GM10847 (cell line): ENCODE data around the gene RNU5B-1.

Experiments used
- POLR2A ChIP-seq: IDR thresholded peaks from 2 replicates; pipeline ENCODE4 v1.6.1; 2011; ENCODE audit not compliant: insufficient read length; ENCODE audit errors: extremely low read depth

Gene RNU5B-1

DNA sequence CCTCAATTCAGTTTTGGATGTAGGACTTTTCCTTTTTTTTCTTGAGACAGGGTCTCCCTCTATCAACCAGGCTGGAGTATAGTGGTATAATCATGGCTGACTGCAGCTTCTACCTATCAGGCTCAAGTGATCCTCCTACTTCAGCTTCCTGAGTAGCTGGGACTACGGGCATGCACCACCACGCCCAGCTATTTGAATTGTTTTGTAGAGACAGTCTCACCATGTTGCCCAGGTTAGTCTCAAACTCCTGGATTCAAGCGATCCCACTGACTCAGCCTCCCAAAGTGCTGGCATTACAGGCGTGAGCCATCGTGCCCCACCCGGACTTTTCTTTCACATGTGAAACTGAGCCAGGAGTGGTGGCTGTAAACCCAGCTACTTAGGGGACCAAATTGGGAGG lies 3.5 kb downstream of the RNU5B-1 start:
- no peak for TF ChIP-seq POLR2A

DNA sequence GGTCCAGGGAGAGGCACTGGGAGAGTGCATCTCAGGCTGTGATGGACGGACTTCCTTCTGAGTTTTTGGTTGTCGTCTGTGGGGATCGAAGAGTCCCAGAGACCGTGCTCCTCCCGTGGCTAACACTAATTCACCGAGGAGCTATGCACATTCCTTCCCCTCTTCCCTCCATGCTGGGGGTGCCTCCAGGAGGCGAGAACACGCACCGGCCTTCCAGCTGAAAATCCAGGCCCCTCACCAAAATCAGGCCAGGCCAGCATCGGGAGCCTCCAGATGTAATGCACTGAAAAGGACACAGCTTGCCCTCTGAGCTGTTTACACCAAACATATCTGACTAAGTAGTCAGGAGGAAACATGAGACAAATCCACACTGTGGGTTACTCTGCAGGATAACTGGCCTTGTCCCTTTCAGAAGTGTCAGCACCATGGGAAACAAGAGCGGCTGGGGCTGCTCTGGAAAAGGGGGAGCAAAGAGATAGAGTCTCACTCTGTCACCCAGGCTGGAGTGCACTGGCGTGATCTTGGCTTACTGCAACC lies 5.5 kb downstream of the RNU5B-1 start:
- no peak for TF ChIP-seq POLR2A

DNA sequence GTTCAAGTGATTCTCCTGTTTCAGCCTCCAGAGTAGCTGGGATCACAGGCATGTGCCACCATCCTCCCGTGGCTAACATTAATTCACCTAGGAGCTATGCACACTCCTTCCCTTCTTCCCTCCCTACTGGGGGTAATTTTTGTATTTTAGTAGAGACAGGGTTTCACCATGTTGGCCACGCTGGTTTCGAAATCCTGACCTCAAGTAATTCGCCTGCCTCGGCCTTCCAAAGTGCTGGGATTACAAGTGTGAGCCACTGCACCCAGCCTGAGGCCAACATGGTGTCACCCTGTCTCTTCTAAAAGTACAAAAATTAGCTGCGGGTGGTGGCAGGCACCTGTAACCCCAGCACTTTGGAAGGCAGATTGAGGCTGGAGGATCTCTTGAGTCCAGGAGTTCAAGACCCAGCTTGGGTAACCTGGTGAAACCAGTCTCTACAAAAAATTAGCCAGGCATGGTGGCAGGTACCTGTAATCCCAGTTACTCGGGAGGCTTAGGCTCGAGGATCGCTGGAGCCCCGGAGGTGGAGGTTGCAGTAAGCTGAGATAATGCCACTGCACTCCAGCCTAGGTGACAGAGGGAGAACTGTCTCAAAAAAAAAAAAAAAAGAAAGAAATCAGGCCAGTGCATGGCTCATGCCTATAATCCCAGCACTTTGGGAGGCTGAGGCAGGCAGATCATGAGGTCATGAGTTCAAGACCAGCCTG lies 6.1 kb downstream of the RNU5B-1 start:
- no peak for TF ChIP-seq POLR2A

DNA sequence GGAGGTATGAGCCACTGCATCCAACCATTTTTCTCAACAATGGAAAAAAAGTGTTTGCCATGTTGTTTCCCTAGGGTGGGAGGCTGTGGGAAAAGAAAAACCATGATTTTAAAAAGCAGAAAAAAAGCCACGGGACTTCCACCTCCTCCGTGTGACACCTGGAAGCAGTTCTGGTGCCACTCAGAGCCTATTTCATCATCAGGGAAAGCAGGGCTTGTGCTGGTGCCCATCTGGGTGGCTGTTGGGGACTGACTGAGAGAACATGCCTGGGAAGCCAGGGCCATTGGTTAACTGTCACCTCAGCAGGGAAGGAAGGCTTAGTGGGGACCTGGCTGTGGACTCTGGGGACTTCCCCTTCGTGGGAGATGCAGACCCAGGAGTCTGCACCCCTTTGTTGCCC lies 7.3 kb downstream of the RNU5B-1 start:
- TF ChIP-seq POLR2A = no peak

DNA sequence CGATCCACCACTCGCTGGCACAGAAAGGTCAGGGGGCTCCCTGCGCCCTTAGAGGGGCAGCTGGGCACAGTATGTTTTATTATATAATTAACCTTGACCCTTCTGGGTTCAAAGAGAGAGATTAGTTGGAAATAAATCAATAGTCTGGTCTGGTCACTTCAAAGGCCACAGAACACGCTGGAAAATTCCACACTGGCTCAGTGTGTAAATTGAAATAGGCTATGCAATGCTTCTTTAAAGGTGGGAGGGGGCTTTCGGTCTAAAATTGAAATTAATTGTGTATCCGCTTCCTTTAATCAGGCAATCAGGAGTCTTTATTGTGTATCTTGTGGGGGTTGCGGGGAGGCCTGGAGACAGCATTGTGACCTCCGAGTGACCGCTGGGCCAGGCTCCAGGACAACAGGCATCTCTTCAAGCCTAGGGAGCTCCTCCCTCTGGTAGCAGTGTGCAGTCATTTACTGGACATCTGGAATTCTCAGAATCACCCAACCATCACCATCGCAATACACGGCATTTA lies 8.0 kb downstream of the RNU5B-1 start:
- TF ChIP-seq POLR2A = no peak

DNA sequence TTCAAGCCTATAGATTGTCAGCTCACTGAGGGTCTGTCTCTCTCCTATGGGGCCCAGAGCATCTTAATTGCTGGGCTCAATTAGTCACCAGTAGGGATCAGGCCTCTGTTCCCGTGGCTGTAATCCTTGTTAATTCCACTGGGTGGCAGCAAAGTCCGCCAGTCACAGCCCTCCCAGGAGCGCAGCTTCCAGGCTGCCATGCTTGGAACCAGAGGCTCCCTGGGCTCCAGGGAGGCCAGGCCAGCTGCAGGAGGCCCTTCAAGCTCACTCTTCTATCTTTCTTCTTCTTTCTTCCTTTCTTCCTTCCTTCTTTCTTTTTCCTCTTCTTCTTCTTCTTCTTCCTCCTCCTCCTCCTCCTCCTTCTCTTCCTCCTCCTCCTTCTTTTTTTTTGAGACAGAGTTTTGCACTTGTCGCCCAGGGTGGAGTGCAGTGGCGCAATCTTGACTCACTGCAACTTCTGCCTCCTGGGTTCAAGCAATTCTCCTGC lies 14.4 kb downstream of the RNU5B-1 start:
- no peak for TF ChIP-seq POLR2A

DNA sequence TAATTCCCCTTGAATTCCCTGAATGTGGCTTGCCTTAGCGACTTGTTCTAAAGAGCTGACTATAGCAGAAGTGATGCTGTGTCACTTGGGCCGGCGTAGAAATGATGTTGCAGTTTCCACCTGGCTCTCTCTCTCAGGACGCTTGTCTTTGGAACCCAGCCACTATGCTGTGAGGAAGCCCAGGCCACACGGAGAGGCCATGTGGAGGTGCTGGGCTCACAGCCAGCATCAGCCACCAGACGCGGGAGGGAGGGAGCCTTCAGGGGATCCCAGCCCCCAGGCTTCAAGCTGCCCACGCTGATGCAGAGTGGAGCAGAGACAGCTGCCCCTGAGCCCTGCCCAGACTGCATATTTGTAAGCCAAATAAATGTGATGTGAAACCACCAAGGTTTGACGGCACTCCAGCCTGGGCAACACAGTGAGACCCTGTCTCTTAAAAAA lies 18.6 kb downstream of the RNU5B-1 start:
- TF ChIP-seq POLR2A = no peak

DNA sequence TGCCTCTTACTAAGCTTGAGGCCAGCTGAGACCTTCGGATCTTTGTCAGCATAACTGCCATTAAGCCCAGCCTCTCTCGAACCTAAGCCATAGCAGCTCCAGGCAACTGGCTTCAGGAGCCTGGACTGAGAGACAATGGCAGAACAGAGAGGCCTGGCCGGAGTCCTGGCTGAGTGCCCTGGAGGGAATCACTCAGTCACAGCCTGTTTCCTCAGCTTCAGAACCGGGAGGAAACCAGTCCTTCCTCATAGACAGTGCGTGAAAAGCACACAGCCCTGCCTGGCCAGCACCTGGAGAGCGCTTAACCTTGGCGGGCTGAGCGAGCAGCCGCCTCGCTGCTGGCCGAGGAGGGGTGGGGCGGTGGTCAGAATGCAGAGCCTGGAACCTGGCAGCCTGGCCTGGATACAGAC lies 21.6 kb downstream of the RNU5B-1 start:
- TF ChIP-seq POLR2A = no peak

DNA sequence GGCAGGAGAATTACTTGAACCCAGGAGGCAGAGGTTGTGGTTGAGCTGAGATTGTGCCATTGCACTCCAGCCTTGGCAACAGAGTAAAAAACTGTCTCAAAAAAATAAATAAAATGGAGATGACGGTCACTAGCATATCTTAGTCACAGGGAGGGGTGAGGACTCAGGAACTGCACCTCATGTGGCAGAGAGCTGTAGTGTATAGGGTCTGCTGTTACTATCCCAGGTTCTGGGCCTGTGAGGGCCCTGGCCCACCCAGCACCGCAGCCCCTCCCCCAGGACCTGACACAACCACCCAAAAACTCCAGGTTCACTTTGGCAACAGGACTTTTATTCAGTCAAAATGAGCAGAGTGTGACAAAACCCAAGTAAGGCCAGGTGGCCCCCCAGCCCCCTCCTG lies 22.3 kb downstream of the RNU5B-1 start:
- TF ChIP-seq POLR2A = no peak

DNA sequence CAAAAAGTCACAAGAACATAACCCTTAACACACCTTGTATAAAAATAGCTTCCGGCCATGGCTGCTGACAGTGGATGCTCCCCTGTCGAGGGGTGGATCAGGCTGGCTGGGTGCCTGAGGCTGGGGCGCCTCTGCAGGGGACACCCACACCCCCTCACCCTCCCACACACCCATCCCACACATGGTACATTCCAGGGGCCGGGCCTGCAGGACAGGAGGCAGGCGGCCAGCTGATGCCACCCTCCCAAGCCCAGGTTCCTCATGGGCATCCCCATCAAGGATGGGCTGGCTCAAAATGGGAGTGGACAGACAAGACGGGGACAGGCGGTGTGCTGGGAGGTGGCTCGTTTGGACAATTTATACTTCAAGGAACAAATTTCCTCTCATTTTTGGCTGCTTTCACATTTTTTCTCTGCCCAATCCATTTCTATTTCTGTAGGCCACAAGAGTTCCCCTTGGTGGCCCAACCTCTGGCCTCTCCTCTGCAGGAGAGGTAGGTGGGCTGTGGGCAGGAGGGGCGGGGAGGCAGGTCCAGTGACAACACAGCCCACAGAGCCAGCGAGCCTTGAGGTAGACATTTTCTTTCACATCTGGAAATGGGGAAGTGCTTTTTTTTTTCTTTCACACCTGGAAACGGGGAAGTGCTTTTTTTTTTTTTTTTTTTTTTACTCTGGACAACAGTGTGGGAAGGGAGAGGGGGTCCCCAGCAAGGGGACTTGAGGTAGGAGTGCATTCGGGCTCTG lies 23.3 kb downstream of the RNU5B-1 start:
- no peak for TF ChIP-seq POLR2A

DNA sequence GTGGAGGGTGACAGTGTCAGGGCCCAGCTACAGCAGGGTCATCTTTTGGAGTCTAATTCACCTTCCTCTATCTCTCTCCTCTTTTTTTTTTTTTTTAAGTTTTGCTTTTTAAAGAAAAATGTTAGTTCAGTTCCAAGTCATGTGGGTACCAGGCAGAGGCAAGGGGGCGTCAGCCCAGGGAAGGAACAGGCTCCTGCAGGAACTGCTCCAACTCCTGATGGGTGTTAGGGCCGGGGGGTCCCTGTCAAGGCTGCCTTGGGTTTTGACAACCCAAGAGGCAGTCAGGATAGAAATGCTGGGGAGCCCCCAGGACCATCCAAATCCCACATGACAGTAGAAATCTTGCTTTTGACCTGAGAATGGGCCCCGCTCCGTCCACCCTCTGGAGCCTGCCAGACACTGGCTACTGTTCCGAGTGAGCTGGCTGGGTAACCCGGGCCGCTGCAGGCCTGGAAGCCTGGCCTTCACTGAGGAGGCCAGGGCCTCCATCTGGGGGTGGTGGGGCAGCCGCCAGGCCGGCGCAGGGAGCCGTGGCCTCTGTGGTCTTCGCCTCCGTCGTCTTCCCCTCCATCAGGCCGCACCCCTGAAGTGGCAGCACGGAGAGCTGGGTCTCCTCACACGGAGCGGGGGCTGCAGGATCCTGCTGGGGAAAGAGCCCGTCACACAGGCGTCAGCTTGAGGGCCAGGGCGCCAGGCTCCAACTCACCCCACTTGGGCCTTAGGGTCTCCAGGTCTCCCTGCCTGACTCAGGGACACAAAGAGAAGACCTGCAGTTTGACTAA lies 24.2 kb downstream of the RNU5B-1 start:
- no peak for TF ChIP-seq POLR2A

DNA sequence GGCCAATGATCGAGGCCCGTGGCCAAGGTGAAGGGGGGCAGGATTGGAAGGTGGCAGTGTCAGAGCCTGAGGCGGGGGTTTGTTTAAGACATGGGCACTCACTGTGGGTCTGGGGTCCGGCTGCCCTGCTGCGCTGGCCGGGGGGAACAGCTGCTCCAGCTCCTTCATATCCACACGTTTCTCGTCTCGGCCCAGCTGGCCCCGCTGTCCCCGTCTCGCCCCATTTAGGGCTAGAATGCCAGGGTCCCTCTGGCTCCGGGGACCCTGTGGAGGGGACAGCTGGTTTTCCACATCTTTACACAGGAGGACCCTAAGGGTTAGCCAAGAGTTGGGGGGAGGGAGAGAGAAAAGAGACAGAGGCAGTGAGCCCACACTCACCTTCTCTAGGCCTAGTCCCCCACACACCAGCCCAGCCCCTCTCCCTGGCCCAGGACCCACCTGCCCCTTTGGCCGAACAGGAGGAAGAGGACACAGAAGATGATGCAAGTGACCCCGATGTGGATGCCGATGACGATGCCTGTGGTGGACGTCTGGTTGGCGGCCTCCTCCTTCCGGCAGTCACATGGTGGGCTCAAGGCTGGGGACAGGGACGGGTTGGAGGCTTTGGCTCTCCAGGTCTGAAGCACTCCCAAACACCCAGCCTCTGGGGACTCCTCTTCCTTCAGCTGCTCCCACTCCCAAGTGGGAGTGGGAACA lies 25.0 kb downstream of the RNU5B-1 start:
- TF ChIP-seq POLR2A = no peak

DNA sequence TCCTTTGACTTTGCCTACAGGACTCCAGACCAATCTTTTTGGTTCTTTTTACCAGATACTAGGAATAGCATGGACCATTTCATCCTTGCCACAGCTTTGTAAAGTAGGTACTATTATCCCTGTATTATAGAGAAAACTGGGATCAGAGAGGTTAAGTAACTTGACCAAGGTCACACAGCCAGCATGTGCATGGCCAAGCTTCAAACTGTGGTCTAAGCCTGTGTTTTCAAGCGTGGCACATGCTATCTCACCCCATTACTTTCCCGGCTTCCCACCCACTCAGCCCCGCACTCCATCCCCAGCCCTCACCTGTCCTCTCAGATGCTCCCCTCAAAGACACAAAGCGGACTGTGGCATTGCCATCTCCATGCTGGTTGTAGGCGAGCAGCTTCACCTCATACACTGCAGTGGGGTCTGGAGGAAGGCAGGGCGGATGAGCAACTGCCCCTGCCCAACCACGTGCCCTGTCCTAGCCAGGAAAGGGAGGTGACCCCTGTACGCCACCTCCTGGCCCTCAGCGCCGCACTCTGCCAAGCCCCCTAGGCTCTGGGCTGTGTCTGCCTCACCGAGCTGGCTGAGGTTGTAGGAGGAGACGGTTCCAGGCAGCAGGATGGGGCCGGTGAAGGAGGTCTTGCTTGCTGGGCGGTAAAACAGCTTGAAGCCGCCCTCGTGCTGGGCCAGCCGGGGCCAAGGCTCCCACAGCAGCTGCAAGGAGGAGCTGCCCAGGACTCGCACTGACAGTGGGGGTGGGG lies 25.7 kb downstream of the RNU5B-1 start:
- no peak for TF ChIP-seq POLR2A
